Thyroid gland (tissue), 4 donors: Measurements from ENCODE around the gene TMEM239.

ENCODE experiments used
- POLR2A ChIP-seq, 2 donors: fragments of 450-650 bp; IDR thresholded peaks; one replicate each; pipeline ENCODE4 v1.6.1; 2017; ENCODE audit warnings: antibody characterized with exemption in 2 of 2, mild to moderate bottlenecking in 2 of 2, moderate library complexity in 1 of 2
- TF ChIP-seq, protein P1 (sequence below), 6 experiments: fragments of 200-600 bp in 3 of 6; fragments of 450-650 bp in 3 of 6; sonication (generic) in 3 of 6; IDR thresholded peaks; one replicate each; pipeline ENCODE4 v1.5.1; 2016 to 2019; ENCODE audit warnings: antibody characterized with exemption in 6 of 6, mild to moderate bottlenecking in 2 of 6, inconsistent platforms in 1 of 6, moderate library complexity in 1 of 6

- TF ChIP-seq, protein P1, sequence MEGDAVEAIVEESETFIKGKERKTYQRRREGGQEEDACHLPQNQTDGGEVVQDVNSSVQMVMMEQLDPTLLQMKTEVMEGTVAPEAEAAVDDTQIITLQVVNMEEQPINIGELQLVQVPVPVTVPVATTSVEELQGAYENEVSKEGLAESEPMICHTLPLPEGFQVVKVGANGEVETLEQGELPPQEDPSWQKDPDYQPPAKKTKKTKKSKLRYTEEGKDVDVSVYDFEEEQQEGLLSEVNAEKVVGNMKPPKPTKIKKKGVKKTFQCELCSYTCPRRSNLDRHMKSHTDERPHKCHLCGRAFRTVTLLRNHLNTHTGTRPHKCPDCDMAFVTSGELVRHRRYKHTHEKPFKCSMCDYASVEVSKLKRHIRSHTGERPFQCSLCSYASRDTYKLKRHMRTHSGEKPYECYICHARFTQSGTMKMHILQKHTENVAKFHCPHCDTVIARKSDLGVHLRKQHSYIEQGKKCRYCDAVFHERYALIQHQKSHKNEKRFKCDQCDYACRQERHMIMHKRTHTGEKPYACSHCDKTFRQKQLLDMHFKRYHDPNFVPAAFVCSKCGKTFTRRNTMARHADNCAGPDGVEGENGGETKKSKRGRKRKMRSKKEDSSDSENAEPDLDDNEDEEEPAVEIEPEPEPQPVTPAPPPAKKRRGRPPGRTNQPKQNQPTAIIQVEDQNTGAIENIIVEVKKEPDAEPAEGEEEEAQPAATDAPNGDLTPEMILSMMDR (IDR thresholded peaks at IDR 0.05): no peak
- TF ChIP-seq POLR2A (IDR thresholded peaks at IDR 0.05): peak in 1 of 2 donors; percentile 64
Observed at GRCh38 chr20:2840138-2840966, 24.2 kb downstream of the TMEM239 start, which contains the start of the genes PCED1A and VPS16.
